ENCODE results near the gene PPP4R2.

Gene PPP4R2

GRCh38 chr3:73071952-73072351 is 75.3 kb downstream of the PPP4R2 start:
- DNase-seq = no peak

- DNase-seq = no peak
Observed at GRCh38 chr3:73072634-73073033, 76.0 kb downstream of the PPP4R2 start.

GRCh38 chr3:73073091-73073707 is 76.6 kb downstream of the PPP4R2 start:
- no peak for DNase-seq

GRCh38 chr3:73074781-73075180 is 78.2 kb downstream of the PPP4R2 start:
- DNase-seq = no peak

- no peak for DNase-seq
Observed at GRCh38 chr3:73080216-73080966, 83.8 kb downstream of the PPP4R2 start.

GRCh38 chr3:73081140-73081539 is 84.5 kb downstream of the PPP4R2 start:
- no peak for DNase-seq

- DNase-seq = no peak
Observed at GRCh38 chr3:73084170-73084569, 87.6 kb downstream of the PPP4R2 start.

- peak; percentile 31 for DNase-seq
Observed at GRCh38 chr3:73086071-73086494, 89.5 kb downstream of the PPP4R2 start.

GRCh38 chr3:73094129-73094528 is 97.5 kb downstream of the PPP4R2 start:
- DNase-seq = peak; percentile 4

GRCh38 chr3:73094951-73095350 is 98.3 kb downstream of the PPP4R2 start:
- no peak for DNase-seq

GRCh38 chr3:73096169-73096568 is 99.6 kb downstream of the PPP4R2 start:
- DNase-seq = no peak

- DNase-seq = no peak
Observed at GRCh38 chr3:73098026-73098425, 101.4 kb downstream of the PPP4R2 start.

- no peak for DNase-seq
Observed at GRCh38 chr3:73098873-73099272, 102.3 kb downstream of the PPP4R2 start.

GRCh38 chr3:73100741-73101559 is 104.3 kb downstream of the PPP4R2 start:
- peak; percentile 65 for DNase-seq

GRCh38 chr3:73101881-73102280 is 105.3 kb downstream of the PPP4R2 start:
- no peak for DNase-seq

- DNase-seq = no peak
Observed at GRCh38 chr3:73107215-73107614, 110.6 kb downstream of the PPP4R2 start.

- DNase-seq = no peak
Observed at GRCh38 chr3:73107676-73108187, 111.1 kb downstream of the PPP4R2 start.

- no peak for DNase-seq
Observed at GRCh38 chr3:73108750-73109149, 112.1 kb downstream of the PPP4R2 start.

GRCh38 chr3:73110530-73110929 is 113.9 kb downstream of the PPP4R2 start:
- no peak for DNase-seq

- no peak for DNase-seq
Observed at GRCh38 chr3:73114711-73115110, 118.1 kb downstream of the PPP4R2 start.

- DNase-seq = no peak
Observed at GRCh38 chr3:73115806-73116205, 119.2 kb downstream of the PPP4R2 start.

Data from DMS53 (cell line).